Activated CD8-positive, alpha-beta T cell treated with anti-CD3 and anti-CD28 coated beads for 36 hours (primary cell): ENCODE results near the gene HIRA. TPM values are rescaled to one million over a fixed set of nuclear protein-coding genes. Genes with fewer than 3 reads are reported as not detected.

Experiments used
- ATAC-seq: fragments of 200-7000 bp; cut with Tn5 transposase; one replicate; pipeline ENCODE4 v1.10.0; 2021; ENCODE audit warnings: mild to moderate bottlenecking, moderate library complexity
- CTCF ChIA-PET: fragments of 350-600 bp; sonication (Branson Sonifier 250); formaldehyde crosslinking; loops from one replicate; lab custom pipeline; 2021; ENCODE audit warnings: antibody characterized with exemption; lab: Charles Lee
- POLR2A ChIA-PET: fragments of 350-600 bp; sonication (Branson Sonifier 250); formaldehyde crosslinking; loops from one replicate; lab custom pipeline; 2021; ENCODE audit warnings: antibody characterized with exemption; lab: Charles Lee
- DNase-seq: peaks from one replicate; pipeline ENCODE4 v3.0.0-alpha.2; 2020
- H3K27ac Mint-ChIP-seq: one replicate; pipeline ENCODE4 v1.8.0; 2021; ENCODE audit warnings: mild to moderate bottlenecking, mixed read lengths
- H3K27me3 Mint-ChIP-seq: one replicate; pipeline ENCODE4 v1.8.0; 2021; ENCODE audit warnings: mixed read lengths
- H3K36me3 Mint-ChIP-seq: one replicate; pipeline ENCODE4 v1.8.0; 2021; ENCODE audit warnings: low read depth, mixed read lengths
- H3K4me1 Mint-ChIP-seq: one replicate; pipeline ENCODE4 v1.8.0; 2021; ENCODE audit warnings: low read depth, mixed read lengths
- H3K4me3 Mint-ChIP-seq: one replicate; pipeline ENCODE4 v1.8.0; 2021; ENCODE audit warnings: mild to moderate bottlenecking, moderate library complexity, mixed read lengths
- H3K9me3 Mint-ChIP-seq: one replicate; pipeline ENCODE4 v1.8.0; 2021; ENCODE audit warnings: mixed read lengths
- CTCF ChIP-seq: fragments of 200-600 bp; IDR thresholded peaks from one replicate; pipeline ENCODE4 v1.8.0; 2022; ENCODE audit warnings: antibody characterized with exemption, mild to moderate bottlenecking
- intact Hi-C: fragments of 100-400 bp; cut with micrococcal nuclease; formaldehyde crosslinking; loops from one replicate; pipeline ENCODE4 v1.10.0; 2022
- total RNA-seq, 2 experiments: library from RNA; stranded (reverse); gene quantifications; one replicate each; pipeline ENCODE4 v1.2.3, GENCODE V29; 2021

Gene HIRA
- total RNA-seq, 2 experiments from 2014 or later = 29.7 to 30.5 TPM

- Mint-ChIP-seq H3K4me1 (peaks cover 15% of the 10 kb centered on the region), H3K36me3 (peaks cover 25% of the 10 kb centered on the region), H3K27ac (no peak overlapping the region), H3K27me3 (no peaks in the 10 kb centered on the region), H3K4me3 (no peak overlapping the region), H3K9me3 (no peaks in the 10 kb centered on the region)
- ATAC-seq (no peak), DNase-seq (no peak)
- ChIA-PET POLR2A (interaction anchor here (0.8 kb wide), 1 partner anchor 18 kb away, joined by 4 read pairs; the partner anchor contains the start of gene HIRA), CTCF (interaction anchor here (1.1 kb wide), 1 partner anchor 17 kb away, joined by 5 read pairs; no protein-coding TSS in a partner anchor)
- TF ChIP-seq CTCF = no peak
- intact Hi-C loops = no loop called here
Observed at GRCh38 chr22:19412923-19413322, 18.6 kb downstream of the HIRA start.

GRCh38 chr22:19412478-19412877 is 19.1 kb downstream of the HIRA start:
- Mint-ChIP-seq H3K9me3 (no peaks in the 10 kb centered on the region), H3K27ac (no peak overlapping the region), H3K36me3 (peaks cover 26% of the 10 kb centered on the region), H3K27me3 (no peaks in the 10 kb centered on the region), H3K4me3 (no peak overlapping the region), H3K4me1 (peaks cover 13% of the 10 kb centered on the region)
- ChIA-PET CTCF (interaction anchor here (1.1 kb wide), 1 partner anchor 17 kb away, joined by 5 read pairs; no protein-coding TSS in a partner anchor), POLR2A (interaction anchor here (0.8 kb wide), 1 partner anchor 19 kb away, joined by 4 read pairs; the partner anchor contains the start of gene HIRA)
- TF ChIP-seq CTCF = no peak
- intact Hi-C loops = no loop called here
- DNase-seq (no peak), ATAC-seq (no peak)

- Mint-ChIP-seq H3K9me3 (no peaks in the 10 kb centered on the region), H3K27me3 (no peaks in the 10 kb centered on the region), H3K4me3 (no peak overlapping the region), H3K4me1 (peaks cover 13% of the 10 kb centered on the region), H3K36me3 (peaks cover 29% of the 10 kb centered on the region), H3K27ac (no peak overlapping the region)
- intact Hi-C loops = no loop called here
- ChIA-PET POLR2A (no interaction called here), CTCF (interaction anchor here (0.6 kb wide), 1 partner anchor 27 kb away, joined by 3 read pairs; no protein-coding TSS in a partner anchor)
- no peak for TF ChIP-seq CTCF
- ATAC-seq = no peak
- no peak for DNase-seq
Observed at GRCh38 chr22:19411690-19412045, 19.9 kb downstream of the HIRA start.

GRCh38 chr22:19410941-19411689 is 20.4 kb downstream of the HIRA start:
- Mint-ChIP-seq H3K4me1 (peaks cover 13% of the 10 kb centered on the region), H3K27ac (no peak overlapping the region), H3K27me3 (no peaks in the 10 kb centered on the region), H3K9me3 (no peaks in the 10 kb centered on the region), H3K36me3 (peaks cover 28% of the 10 kb centered on the region), H3K4me3 (no peak overlapping the region)
- DNase-seq (no peak), ATAC-seq (no peak)
- no peak for TF ChIP-seq CTCF
- ChIA-PET POLR2A (interaction anchor here (2.0 kb wide), 1 partner anchor 20 kb away, joined by 6 read pairs; the partner anchor contains the start of genes HIRA and MRPL40), CTCF (interaction anchor here (0.6 kb wide), 1 partner anchor 27 kb away, joined by 3 read pairs; no protein-coding TSS in a partner anchor)
- intact Hi-C loops = no loop called here
